M059J (cell line): ENCODE measurements around the gene PGBD1. TPM values are rescaled to one million over a fixed set of nuclear protein-coding genes. Genes with fewer than 3 reads are reported as not detected.
"Not testable (repeated sequence)": the region's sequence is repeated elsewhere in the genome, so short reads cannot be mapped to it uniquely, and the experiment has no call there.

Source experiments
- DNase-seq: peaks from one replicate; pipeline ENCODE4 v3.0.0-alpha.2; 2012; ENCODE audit warnings: low read depth
- total RNA-seq: library from RNA; depleted of rRNA; stranded (reverse); fragments of >200 nt; shearing (Covaris generic); gene quantifications from 2 replicates; pipeline ENCODE4 v1.2.3, GENCODE V29; 2014

The PGBD1 gene
- total RNA-seq, 1 experiment from 2014 or later, result 10.5 TPM

DNA sequence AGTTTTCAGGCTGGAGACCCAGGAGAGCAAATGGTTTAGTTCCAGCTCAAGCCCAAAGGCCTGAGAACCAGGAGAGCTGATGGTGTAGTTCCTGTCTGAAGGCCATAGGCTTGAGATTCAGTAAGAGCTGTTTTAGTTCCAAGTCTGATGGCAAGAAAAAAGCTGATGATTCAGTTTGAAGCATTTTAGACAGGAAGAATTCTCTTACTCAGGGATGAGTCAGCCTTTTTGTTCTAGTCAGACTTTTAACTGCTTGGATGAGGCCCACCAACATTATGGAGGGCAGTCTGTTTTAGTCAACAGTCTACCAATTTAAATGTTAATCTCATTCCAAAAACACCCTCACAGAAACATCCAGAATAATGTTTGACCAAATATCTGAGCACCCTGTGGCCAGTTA is 11.9 kb upstream of the PGBD1 start:
- DNase-seq, result peak; percentile 95

DNA sequence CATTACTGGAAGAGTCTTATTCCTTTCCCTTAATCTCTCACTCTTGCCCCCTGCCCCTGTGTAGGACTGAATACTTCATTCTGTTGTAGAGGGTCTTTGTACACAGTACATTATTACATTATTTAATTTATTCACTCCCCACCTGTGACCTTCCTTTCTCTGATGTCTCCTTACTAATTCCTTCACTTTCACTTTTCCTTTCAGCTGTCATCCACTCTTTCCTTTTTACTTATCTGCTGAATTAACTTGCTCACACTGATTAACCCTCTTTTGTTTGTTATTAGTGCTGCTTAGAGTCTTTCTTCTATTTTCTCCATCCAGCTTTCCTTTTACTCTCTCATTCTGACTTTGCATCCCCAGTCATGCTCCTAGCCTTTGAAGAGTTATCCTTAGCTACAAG is 6.5 kb upstream of the PGBD1 start:
- no peak for DNase-seq

DNA sequence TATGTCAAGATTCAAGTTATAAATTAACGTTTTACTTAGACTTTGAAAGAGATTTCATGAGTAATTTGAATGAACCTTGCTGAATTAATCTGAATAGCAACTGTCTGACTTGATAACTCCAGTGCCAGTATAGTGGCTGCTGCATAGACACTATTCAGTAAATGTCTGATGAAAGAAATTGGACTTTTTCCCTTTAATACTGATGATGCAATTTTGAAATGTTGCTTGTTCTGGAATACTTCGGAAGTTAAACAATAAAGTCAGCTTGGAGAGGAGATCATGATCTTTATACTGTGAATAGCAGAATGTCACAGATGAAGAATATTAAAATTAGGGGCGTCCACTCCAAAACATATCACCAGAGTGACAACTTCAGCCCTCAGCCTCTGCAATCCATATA is 3.6 kb upstream of the PGBD1 start:
- no peak for DNase-seq

DNA sequence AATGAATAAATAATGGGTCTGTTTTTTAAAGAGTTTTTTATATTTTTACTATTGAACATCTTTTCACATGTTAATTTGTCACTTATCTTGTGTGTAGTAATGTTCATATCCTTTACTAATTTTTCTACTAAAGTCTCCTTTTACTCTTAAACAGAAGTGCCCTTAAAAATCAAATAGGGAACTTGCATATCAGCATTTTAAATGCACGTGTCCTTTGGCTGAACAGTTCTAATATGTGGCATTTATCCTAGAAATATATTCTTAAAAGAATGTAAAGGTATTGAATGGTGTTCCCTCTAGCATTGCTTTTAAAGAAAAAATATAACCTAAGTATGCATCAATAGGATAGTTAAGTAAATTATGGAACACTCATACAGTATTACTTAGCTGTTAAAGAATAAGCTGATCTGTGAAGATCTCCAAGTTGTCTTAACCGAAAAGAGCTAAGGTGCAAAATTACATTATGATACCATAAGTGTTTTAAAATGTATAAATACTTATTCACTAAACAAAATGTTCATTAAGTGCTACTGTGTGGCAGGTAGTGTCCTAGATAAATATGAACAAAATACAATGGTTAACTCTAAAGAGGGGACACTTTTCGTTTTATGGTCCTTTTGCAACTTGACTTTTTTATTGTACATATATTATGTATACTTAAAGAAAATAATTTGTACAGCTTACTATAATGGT is 631 bp upstream of the PGBD1 start:
- no peak for DNase-seq

DNA sequence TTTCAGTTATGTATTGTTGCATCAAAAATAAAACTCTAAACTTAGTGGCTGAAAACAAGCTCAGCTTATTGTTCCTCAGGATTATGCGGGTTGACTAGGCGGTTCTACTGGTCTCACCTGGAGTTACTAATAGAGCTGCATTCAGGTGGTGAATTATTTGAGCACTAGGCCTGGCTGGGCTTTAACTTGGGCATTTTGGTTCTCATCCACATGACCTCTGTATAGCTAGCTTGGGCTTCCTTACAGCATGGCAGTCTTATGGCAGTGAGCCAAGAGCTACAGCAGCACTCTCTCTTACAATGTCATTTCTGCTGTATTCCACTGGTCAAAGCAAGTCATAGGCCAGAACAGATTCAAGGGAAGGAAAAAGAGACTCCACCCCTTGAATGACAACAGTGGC is 1.6 kb downstream of the PGBD1 start:
- peak; percentile 7 for DNase-seq

DNA sequence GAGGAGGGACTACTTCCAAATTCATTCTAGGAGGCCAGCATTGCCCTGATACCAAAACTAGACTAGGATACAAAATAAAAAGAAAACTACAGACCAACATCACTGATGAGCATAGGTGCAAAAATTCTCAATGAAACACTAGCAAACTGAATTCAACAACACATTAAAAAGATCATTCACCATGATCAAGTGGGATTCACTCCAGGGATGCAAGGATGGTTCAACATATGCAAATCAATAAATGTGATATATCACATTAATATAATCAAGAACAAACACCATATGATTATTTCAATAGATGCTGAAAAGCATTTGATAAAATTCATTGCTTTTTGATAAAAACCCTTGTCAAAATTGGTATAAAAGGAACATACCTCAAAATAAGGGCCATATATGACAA is 10.2 kb downstream of the PGBD1 start:
- DNase-seq, result no peak

DNA sequence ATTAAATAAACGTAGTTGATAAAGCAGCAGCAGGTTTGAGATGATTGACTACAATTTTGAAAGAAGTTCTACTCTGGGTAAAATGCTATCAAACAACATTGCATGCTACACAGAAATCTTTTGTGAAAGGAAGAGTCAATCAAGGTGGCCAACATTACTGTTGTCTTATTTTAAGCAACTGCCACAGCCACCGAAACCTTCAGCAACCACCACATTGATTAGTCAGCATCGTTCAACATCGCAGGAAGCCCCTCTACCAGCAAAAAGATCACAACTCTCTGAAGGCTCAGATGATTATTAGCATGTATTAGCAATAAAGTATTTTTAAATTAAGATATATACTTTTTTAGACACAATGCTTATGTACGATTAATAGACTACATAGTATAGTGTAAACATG is 14.0 kb downstream of the PGBD1 start:
- DNase-seq, result no peak

DNA sequence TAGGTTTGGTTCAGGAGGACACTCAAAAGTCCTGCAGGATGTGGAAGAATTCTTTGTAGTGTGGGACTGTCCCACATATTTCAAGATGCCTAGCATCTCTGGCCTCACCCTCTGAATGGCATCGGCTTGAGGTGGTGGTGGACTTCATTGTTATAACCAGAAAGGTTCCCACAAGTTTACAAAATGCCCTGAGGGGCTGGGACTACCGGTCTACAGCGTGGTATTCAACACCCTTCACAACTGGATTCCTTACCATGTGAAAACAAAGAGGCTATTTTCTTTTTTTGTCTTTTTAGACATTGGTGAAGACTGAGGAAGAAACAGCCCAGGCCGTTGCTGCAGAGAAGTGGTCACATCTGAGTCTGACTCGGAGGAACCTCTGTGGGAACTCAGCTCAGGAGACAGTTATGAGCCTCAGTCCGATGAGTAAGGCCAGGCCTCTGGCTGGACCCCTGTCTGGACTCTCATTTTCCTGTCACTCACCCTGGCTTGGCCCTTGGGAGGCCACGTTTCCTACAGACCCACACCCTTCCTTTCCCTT is 15.2 kb downstream of the PGBD1 start:
- no peak for DNase-seq

DNA sequence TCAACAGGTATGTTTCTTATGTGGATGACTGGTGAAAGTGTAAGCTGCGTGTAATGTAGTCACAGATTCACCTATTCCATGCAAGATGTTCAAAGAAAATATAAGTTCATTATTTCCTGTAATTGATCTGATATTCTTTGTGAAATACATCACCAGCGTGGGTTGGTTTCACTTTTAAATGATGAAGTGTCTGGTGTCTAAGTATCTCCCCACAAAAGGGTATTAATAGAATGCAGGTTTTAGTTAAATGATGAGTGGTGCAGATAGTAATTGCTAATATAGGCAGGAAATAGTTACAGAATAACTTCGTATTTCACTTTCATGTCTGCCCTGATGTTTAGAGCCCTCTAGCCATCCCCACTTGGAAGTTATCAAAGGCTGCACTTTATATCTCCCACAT is 22.2 kb downstream of the PGBD1 start:
- DNase-seq, result no peak

DNA sequence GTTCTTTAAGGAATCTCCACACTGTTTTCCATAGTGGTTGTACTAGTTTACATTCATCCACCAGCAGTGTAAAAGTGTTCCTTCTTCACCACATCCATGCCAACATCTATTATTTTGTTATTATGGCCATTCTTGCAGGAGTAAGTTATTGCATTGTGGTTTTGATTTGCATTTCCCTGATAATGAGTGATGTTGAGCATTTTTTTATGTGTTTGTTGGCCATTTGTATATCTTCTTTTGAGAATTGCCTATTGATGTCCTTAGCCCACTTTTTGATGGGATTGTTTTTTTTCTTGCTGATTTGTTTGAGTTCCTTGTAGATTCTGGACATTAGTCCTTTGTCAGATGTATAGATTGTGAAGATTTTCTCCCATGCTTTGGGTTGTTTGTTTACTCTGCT is 25.0 kb downstream of the PGBD1 start:
- DNase-seq, result not testable (repeated sequence)

DNA sequence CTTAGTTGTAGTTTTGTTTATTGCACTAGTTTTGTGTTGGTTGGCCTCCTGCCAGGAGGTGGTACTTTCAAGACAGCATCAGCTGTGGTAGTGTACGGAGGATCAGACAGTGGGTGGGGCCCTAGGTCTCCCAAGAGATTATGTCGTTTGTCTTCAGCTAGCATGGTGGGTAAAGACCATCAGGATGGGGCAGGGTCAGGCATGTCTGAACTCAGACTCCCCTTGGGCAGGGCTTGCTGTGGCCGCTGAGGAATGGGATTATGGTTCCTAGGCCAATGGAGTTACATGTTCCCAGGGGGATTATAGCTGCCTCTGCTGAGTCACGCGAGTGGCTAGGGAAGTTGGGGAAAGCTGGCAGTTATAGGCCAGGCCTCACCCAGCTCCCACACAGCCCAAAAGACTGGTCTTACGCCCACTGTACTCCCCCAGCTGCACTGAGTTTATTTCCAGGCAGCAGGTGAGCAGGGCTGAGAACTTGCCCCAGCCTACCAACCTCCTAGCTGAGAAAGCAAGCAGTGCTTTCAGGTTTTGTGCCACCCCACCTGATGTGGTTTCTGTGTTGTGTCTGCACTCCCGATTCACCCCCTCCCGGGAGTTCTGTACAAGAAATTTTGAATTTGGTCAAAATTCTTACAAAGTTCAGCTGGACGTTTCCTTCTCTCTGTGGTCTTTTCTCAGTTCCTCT is 29.9 kb downstream of the PGBD1 start:
- DNase-seq, result no peak

DNA sequence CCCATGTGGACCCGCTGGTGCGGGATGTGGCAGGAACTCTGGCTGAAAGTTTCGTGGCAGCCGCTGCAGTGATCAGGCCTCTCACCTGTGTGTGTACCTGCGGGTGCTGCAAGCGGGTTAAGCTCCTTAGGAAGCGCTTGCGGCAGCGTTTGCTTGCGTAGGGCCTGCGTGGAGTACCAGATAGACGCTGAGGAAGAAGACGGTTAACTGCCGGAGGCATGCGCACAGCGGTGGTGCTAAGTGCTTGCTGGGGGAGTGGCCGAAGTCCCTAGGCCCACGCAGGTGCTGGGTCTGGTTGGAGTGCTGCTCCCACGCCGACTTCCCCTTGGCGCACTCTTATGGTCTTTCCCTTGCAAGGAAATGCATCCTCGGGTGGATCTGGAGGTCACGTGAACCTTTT is 31.6 kb downstream of the PGBD1 start:
- DNase-seq, result no peak

DNA sequence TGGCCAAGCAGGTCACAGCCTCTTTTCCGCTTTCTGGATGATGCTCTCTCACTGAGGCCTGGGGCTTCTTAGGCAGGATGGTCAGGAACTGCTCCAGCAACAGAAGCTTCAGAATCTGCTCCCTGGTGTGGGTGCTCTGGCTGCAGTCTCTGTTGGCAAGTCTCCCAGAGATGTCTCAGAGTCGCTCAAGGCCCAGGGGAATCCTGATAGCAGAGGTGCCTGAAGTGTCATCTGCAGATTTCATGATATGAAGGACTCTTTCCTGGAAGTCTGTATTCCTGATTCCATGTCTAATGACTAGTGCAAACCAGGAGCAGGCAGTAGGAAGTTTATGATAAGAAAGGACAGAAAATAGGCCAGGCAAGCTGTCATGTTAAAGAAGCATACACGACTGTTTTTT is 34.3 kb downstream of the PGBD1 start:
- DNase-seq, result peak; percentile 30

DNA sequence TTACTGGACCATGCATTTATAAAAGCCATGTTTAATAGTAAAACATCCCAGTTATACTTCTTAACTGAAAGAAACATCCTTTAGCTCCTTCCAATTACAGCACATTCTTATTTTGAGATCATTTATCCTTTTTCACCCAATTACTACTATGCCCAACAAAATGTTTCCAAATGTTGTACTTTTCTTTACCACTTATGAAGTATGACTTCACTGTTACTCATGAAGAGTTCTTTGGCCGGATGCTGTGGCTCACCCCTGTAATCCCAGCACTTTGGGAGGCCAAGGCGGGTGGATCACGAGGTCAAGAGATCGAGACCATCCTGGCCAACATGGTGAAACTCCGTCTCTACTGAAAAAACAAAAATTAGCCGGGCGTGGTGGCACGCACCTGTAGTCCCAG is 36.5 kb downstream of the PGBD1 start:
- peak; percentile 32 for DNase-seq

DNA sequence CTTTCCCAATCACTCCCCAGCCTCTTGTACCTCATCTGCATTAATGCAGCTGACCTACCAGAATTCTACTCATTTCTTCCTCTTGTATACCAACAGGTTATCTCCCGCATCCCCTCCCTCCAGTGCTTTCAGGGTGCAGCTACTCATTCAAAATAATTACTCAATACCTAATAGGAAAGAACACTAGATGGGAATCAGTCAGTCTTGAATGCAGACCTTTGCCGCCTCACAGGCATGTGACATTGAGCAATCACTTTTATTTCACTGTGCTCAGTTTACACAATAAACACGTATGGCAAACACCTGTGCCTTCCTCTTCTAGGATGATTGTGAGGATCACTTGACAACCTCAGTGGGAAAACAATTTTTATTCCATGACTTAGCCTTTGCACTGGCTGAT is 41.3 kb downstream of the PGBD1 start:
- no peak for DNase-seq

DNA sequence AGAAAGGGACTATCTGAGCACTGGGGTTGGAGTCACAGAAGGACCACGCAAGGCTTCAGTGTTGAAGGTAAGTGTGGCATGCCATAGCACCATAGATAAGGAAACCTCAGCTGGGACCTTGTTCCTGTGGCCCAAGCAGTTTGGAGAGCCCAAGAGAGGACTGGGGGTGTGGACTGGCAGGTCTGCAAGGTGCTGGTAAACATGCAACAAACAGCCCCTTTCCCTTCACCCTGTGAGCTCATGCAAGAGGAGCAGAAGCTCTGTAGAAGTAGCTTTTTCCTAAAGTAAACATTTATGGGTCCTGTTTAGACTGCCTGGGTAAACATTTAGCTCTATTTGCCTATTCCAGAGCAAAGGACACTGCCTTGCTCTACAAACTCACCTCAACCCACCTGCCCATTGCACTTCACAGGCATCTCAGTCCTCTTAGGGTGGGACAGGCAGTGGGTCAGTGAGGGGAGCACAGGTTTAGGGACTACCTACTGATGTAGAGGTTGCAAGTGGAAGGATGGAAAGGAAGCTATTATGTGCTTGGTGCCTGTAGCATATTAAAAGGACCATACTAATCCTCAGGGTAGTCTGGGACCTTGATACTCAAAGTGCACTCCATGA is 42.5 kb downstream of the PGBD1 start:
- DNase-seq, result no peak

DNA sequence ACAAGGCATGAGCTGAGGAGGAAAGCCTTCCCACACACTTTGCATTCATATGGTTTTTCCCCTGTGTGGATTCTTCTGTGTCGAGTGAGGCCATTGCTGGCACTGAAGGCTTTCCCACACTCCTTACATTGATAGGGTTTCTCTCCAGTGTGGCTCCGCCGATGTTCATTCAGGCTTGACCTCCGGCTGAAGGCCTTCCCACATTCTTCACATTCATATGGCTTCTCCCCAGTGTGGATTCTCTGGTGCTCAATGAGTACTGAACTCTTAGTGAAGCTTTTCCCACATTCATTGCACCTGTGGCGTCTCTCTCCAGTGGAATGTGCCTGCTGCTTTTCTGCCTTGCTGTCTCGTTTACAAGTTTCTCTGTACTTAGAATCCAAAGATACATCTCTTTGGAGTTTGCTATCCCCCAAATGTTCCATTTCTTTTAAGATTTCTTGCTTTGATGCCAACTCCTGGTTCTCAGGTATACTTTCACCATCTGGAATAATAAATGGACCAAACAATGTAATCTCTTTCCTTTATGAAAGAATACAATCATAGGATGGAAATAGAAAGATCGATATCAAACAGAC is 45.1 kb downstream of the PGBD1 start:
- no peak for DNase-seq

DNA sequence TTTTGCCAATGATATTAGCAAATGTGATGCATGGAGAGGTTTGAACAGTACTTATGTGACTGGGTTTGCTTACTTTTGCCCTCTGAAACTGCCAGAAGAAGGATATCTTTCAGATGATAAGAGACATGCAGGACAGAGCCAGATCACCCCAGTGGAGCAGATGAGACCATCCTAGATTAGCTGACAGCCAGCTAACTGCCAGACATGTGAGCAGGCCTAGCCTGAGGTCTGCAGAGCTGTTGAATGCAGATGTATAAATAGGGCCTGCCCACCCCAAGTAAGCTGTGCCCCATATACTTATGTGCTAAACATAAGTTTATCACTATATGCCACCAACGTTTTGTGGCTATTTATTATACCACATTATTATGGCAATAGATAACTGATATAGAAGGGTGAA is 48.7 kb downstream of the PGBD1 start:
- no peak for DNase-seq

DNA sequence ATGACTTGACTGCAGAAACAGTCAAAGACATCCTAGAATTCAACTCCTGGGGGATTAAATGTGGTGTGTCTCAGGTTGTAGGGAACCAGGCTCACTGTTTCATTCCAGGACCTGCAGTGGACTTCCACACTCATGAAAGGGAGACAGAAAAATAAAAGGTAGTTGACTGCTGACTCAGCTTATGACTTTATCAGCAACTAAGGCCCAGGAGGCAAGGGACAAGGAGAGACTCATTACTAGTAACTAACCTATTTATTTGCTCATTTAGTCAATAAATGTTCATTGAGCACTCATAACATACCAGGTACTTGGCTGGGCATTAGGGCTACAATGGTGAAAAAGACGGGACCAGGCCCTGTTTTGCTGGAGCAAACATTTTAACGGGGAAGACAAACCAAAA is 51.7 kb downstream of the PGBD1 start:
- DNase-seq, result no peak

DNA sequence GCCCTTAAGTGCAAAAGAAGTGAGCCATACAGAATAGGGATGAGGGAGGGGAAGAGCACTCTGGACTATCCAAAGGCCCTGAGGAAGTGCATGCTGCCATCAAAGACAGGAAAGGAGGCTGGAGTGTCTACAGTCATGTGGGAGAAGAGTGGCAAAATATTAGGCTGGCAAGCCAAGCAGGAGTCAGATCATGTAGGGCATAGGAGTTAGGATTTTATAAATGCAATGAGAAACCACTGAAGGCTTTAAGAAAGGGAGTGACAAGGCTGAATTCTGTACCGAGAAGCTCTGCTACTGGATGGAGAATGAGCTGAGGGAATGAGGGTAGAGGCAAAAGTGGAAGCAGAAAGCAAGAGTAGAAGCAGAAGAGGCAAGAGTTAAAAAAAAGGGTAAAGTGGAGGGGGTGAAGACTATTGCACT is 52.2 kb downstream of the PGBD1 start:
- DNase-seq, result no peak

DNA sequence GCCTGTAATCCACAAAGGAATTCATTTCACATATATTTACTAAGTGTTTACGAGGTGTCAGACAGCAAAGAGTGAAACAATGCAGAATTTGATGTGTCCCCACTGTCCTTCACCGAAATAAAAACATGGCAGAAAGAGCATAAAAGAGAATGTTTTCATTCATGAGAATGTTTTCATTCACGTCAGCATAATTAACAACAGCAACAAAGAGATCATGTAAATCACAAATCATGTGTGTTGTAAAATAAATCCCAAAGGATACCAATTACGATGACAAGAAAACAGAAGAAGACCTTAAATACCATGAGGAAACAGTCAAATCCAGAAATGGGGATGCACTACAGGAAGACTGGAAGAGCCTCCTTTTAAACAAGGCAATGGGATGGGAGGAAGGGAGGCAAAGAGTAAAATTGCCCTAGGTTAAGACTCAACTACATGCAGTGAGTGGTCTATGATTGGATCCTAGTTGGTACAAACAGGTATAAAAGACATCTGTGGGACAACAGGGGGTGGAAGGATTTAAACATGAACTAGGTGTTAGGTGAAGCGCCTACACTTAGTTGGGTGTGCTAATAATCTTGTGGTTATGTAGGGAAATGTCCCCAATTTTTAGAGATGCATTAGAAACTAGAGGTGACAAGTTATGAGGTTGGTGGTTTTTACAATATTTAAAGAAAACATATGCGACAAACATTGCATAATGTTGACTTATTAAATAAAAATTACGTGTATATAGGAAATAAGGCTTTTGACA is 53.1 kb downstream of the PGBD1 start:
- no peak for DNase-seq

DNA sequence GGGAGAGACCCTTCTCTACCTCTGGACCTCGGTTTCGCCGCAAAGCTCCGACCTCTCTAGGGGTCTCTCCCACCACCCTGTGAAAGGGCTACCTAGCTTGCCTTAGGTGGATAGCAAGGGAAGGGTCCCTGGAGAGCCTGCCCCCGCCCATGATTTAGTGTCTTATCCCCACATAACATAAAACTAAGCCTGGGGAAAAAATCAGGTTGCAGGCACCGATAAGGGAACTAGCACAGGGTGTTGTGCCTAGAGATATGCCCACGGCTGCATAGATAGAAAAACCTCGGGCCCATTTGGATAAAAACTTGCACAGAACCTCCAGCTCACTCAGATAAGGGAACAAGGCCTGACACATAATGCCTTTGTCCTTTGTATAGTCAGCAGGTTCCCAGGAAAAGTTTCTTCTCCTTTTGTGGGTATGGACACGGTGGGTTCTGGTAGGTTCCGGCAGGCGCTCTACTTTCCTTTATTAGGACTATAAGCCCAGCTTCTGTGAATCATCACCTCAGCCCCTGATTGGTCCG is 53.7 kb downstream of the PGBD1 start:
- no peak for DNase-seq
